Heart left ventricle (tissue), 16 donors: ENCODE results near the gene MAP1B. TPM values are rescaled to one million over a fixed set of nuclear protein-coding genes. Genes with fewer than 3 reads are reported as not detected.

Experiments
- ATAC-seq, 4 donors: fragments of 200-7000 bp; cut with Tn5 transposase; one replicate each; pipeline ENCODE4 v1.9.1; 2020 to 2022; ENCODE audit warnings: moderate library complexity in 4 of 4, mild to moderate bottlenecking in 3 of 4, moderate number of reproducible peaks in 1 of 4
- DNase-seq, 5 donors: peaks; one replicate each; pipeline ENCODE4 v3.0.0-alpha.2; 2020
- H3K27ac ChIP-seq, 12 donors: fragments of 200-600 bp; sonication (generic) in 4 of 12; one replicate each; pipeline versions ENCODE4 v1.5.0 to v1.8.0; 2016 to 2022; ENCODE audit warnings: mild to moderate bottlenecking in 2 of 12
- H3K27me3 ChIP-seq, 9 donors: fragments of 200-600 bp; sonication (generic) in 2 of 9; one replicate each; pipeline versions ENCODE4 v1.5.1 to v1.8.0; 2016 to 2022; ENCODE audit warnings: mild to moderate bottlenecking in 3 of 9
- H3K36me3 ChIP-seq, 9 donors: fragments of 200-600 bp; sonication (generic) in 2 of 9; one replicate each; pipeline versions ENCODE4 v1.5.0 to v1.8.0; 2018 to 2022; ENCODE audit warnings: mild to moderate bottlenecking in 2 of 9
- H3K4me1 ChIP-seq, 12 donors: fragments of 200-600 bp; sonication (generic) in 4 of 12; one replicate each; pipeline versions ENCODE4 v1.5.0 to v1.8.0; 2016 to 2022; ENCODE audit warnings: mild to moderate bottlenecking in 3 of 12
- H3K4me3 ChIP-seq, 12 donors: fragments of 200-600 bp; sonication (generic) in 4 of 12; one replicate each; pipeline versions ENCODE4 v1.5.0 to v1.8.0; 2017 to 2022; ENCODE audit warnings: mild to moderate bottlenecking in 9 of 12, moderate library complexity in 4 of 12
- H3K9me3 ChIP-seq, 12 donors: fragments of 200-600 bp; sonication (generic) in 4 of 12; one replicate each; pipeline versions ENCODE4 v1.5.0 to v1.8.0; 2016 to 2022; ENCODE audit warnings: mild to moderate bottlenecking in 1 of 12
- POLR2A ChIP-seq, 2 donors: fragments of 450-650 bp; IDR thresholded peaks; one replicate each; pipeline ENCODE4 v1.6.1; 2017; ENCODE audit warnings: antibody characterized with exemption in 2 of 2, mild to moderate bottlenecking in 2 of 2, moderate library complexity in 2 of 2
- WGBS, 4 donors: extraction: QIAGEN DNeasy Blood & Tissue Kit in 2 of 4; methylation state at CpG; one replicate each; pipeline versions ENCODE4 v1.1.5 to v1.1.7; 2013 to 2018; 5-methylcytosine and 5-hydroxymethylcytosine counted together
- intact Hi-C, 10 donors: fragments of 100-400 bp; cut with DNase I; formaldehyde crosslinking; loops; one replicate each; pipeline versions ENCODE4 v1.11.1 to v1.14.2; 2022
- polyA plus RNA-seq, 2 donors: library from polyadenylated mRNA; stranded (reverse); fragments of 200-250 nt; gene quantifications; one replicate each; pipeline ENCODE4 v1.2.3, GENCODE V29; 2013
- total RNA-seq, 9 donors: library from RNA; depleted of rRNA in 2 of 9; stranded (reverse); fragments of >200 nt in 2 of 9; fragmentation: NEBNext Ultra II Directional in 3 of 9; extraction: Animal tissue kit (Norgen Biotek cat#: 25700) in 3 of 9; gene quantifications; one replicate each; pipeline versions ENCODE4 v1.1.0 to v1.2.4, GENCODE V29; 2016 to 2023
- TF ChIP-seq, protein P1 (sequence below), 12 donors: fragments of 200-600 bp; sonication (generic) in 4 of 12; IDR thresholded peaks; one replicate each; pipeline versions ENCODE4 v1.5.0 to v1.8.0; 2018 to 2022; ENCODE audit warnings: antibody characterized with exemption in 12 of 12, mild to moderate bottlenecking in 5 of 12
- donor health status: ischemic (EF 13 %, LVEDD 7.1; RV severe dilation, severe dysfunction).
- donor health status: healthy with polysubstance abuse.
- donor health status: DM: no; HTN: yes; CAD: no.
- donor health status: DM: no; HTN: no; CAD: no.
- donor health status: ischemic (EF 25% LVEDD 6.9; RV normal size, moderate dysfunction).
- donor health status: ischemic (EF 25% LVEDD 5.7; RV mildly dilated, moderate dysfunction).
- donor health status: healthy.
- donor health status: DM: yes; HTN: yes; CAD: no.
- donor health status: ischemic (EF 35%, LVEDD 5.7; RV mildly dilated, moderate dysfunction).
- donor health status: nonischemic (EF 11% LVEDD 7.7; RV severe dilation, severe dysfunction).
- donor health status: DM: yes; HTN: yes; CAD: no.
- donor health status: PGD.
- donor health status: ischemic (EF 29% LVEDD 5.4; RV normal size, mild dysfunction).
- donor health status: nonischemic (EF 23%, LVEDD 6.1; RV moderate dilation, normal function).

MAP1B gene
- total and polyA plus RNA-seq, 11 donors: 10.1 to 603 (median 133) TPM

DNA sequence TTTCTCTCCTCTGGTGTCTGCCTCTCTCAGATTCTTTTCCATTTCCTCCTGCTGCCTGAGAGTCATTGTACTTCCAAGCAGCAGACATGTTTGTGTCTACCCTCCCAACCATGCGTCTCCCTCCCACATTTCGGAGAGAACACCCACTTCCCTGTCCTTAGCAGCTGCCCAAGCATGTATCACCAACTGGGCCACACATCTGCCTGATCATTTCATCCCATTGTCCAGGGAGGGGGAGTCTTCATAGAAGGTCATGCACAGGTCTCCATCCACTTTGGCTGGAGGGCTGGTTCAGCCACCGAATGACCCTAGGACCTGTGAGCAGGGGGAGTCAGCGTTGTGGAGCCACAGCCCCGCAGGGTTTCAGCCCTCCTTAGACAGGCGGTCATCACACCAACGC lies 75.4 kb downstream of the MAP1B start:
- no peak for DNase-seq
- Histone ChIP-seq H3K9me3 (no peaks in the 10 kb centered on the region), H3K36me3 (peaks cover 0 to 41% (median 17%) of the 10 kb centered on the region in 9 donors), H3K27me3 (no peaks in the 10 kb centered on the region), H3K4me1 (peaks cover 0 to 38% (median 20%) of the 10 kb centered on the region in 12 donors), H3K27ac (no peak overlapping the region), H3K4me3 (no peak overlapping the region)
- ATAC-seq: no peak
- no peak for TF ChIP-seq POLR2A (IDR thresholded peaks at IDR 0.05)
- TF ChIP-seq, protein P1, sequence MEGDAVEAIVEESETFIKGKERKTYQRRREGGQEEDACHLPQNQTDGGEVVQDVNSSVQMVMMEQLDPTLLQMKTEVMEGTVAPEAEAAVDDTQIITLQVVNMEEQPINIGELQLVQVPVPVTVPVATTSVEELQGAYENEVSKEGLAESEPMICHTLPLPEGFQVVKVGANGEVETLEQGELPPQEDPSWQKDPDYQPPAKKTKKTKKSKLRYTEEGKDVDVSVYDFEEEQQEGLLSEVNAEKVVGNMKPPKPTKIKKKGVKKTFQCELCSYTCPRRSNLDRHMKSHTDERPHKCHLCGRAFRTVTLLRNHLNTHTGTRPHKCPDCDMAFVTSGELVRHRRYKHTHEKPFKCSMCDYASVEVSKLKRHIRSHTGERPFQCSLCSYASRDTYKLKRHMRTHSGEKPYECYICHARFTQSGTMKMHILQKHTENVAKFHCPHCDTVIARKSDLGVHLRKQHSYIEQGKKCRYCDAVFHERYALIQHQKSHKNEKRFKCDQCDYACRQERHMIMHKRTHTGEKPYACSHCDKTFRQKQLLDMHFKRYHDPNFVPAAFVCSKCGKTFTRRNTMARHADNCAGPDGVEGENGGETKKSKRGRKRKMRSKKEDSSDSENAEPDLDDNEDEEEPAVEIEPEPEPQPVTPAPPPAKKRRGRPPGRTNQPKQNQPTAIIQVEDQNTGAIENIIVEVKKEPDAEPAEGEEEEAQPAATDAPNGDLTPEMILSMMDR (IDR thresholded peaks at IDR 0.05): no peak
- 91 to 96% (median 93%) methylated on average over 7 of the region's 7 CpGs for WGBS, 4 donors
- intact Hi-C loops: loop anchor here in 1 of 10 donors (10.0 kb wide), 1 partner anchor 48 kb away; no protein-coding TSS in a partner anchor

DNA sequence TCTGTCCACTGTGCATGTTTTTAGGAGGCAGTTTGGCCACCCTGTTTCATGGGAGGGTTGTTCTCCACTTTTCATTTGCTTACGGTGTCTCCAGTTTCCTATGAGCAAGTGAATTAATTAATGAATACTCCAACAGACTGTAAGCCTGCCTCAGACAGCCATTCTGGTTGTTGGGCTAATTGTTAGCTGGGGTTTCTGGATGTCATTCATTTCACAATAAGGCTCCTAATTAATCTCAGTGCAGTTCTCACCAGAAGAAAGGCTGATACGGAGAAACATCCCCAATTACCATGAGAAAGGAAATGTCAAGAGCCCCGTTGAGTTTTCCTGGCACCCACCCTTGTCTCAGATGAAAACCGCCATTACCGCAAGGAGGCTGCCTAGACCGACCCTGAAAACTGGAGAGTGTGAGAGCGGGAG lies 75.8 kb downstream of the MAP1B start:
- WGBS, 4 donors: 87 to 93% (median 92%) methylated on average over 7 of the region's 7 CpGs
- H3K27me3 ChIP-seq: no peaks in the 10 kb centered on the region
- no peaks in the 10 kb centered on the region for H3K9me3 ChIP-seq
- ATAC-seq (no peak), DNase-seq (no peak)
- TF ChIP-seq POLR2A (IDR thresholded peaks at IDR 0.05): no peak
- TF ChIP-seq, protein P1 (IDR thresholded peaks at IDR 0.05): no peak
- H3K4me1 ChIP-seq: peaks cover 0 to 37% (median 20%) of the 10 kb centered on the region in 12 donors
- no peak overlapping the region for H3K27ac ChIP-seq
- H3K36me3 ChIP-seq: peaks cover 0 to 46% (median 21%) of the 10 kb centered on the region in 9 donors
- no peak overlapping the region for H3K4me3 ChIP-seq
- intact Hi-C loops: loop anchor here in 1 of 10 donors (10.0 kb wide), 1 partner anchor 48 kb away; no protein-coding TSS in a partner anchor

DNA sequence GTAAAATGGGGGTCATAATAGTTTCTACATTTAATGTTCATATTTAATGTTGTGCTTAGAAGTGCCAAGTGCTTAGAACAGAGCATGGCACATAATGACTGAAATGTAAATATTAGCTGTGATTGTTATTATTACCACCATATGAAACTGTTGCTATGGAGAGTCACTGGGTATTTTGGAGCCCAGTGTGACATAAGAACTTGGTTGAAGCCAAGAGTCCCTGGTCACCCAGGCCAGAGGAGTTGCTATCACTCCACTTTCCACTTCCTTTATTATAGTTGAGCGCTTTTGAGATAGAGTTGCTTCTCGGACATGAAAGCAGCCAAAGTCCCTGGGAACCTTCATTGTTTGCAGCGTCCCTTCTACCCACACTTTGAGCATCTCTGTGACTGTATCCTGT lies 77.1 kb downstream of the MAP1B start:
- Histone ChIP-seq H3K4me3 (no peak overlapping the region), H3K9me3 (no peaks in the 10 kb centered on the region), H3K4me1 (peaks cover 0 to 34% (median 18%) of the 10 kb centered on the region in 12 donors), H3K27me3 (no peaks in the 10 kb centered on the region), H3K36me3 (peaks cover 0 to 59% (median 23%) of the 10 kb centered on the region in 9 donors), H3K27ac (no peak overlapping the region)
- intact Hi-C loops: loop anchor here in 1 of 10 donors (10.0 kb wide), 1 partner anchor 50 kb away; no protein-coding TSS in a partner anchor
- no peak for ATAC-seq
- no peak for DNase-seq
- TF ChIP-seq, protein P1 (IDR thresholded peaks at IDR 0.05): no peak
- no peak for TF ChIP-seq POLR2A (IDR thresholded peaks at IDR 0.05)
- WGBS, 4 donors: 85 to 95% (median 89%) methylated on average over 3 of the region's 3 CpGs

DNA sequence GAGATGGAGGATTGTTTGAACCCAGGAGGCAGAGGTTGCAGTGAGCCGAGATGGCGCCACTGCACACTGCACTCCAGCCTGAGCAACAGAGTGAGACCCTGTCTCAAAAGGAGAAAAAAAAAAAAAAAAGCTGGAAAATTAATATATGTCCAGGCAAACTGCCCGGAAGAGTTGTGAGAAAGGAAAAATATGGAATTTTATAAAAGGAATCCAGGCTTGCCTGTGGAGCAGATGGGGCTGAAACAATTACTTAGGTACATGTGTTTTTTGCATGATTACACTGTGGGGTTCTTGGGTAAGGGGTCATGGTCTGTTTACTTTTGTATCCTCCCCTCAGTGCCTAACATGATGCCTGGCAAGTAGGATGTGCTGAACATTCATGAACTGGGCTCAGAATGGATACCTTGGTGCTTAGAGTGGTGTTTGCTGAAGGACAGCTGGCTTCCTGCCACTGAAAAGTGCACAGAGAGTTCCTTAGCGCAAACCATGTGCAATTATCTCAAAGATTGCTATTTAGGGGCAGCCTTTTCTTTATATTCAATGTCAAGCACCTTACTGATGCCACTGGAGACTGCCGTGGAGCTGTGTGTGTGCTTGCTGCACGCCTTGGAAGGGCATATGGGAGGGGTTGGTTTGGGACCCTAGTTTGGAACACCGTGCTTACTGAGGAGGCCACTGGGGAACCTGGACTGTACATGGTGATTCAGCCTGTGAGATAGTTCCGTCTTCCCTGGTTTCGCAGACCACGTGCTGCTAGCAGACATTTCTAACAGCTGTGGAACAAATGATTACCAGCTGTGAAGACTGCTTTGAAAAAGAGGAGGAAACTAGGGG lies 78.4 kb downstream of the MAP1B start:
- Histone ChIP-seq H3K36me3 (peaks cover 0 to 62% (median 24%) of the 10 kb centered on the region in 9 donors), H3K27ac (peak overlapping the region in 2 of 12 donors; percentile 10 to 35), H3K4me1 (peaks cover 0 to 34% (median 14%) of the 10 kb centered on the region in 12 donors), H3K9me3 (no peaks in the 10 kb centered on the region), H3K4me3 (no peak overlapping the region), H3K27me3 (no peaks in the 10 kb centered on the region)
- WGBS, 4 donors: 73 to 80% (median 75%) methylated on average over 10 of the region's 10 CpGs
- ATAC-seq: peak; percentile 69 to 88 (median 80)
- no peak for TF ChIP-seq POLR2A (IDR thresholded peaks at IDR 0.05)
- TF ChIP-seq, protein P1 (IDR thresholded peaks at IDR 0.05): no peak
- peak in 2 of 5 donors; percentile 50 to 51 for DNase-seq
- intact Hi-C loops: loop anchor here in 1 of 10 donors (10.0 kb wide), 1 partner anchor 51 kb away; no protein-coding TSS in a partner anchor
